HG02588 (cell line): ENCODE data around the gene NTF4.
"Not testable (repeated sequence)": the region's sequence is repeated elsewhere in the genome, so short reads cannot be mapped to it uniquely, and the experiment has no call there.

ENCODE experiments used
- ATAC-seq: cut with Tn5 transposase; IDR thresholded peaks from one replicate; pipeline ENCODE4 v1.9.1; 2021; ENCODE audit warnings: mild to moderate bottlenecking, moderate library complexity; ENCODE audit not compliant: unreplicated experiment

Gene NTF4

GRCh38 chr19:49024233-49024632 lies 40.4 kb downstream of the NTF4 start, which contains the start of gene CGB3:
CGB3 (minus strand) TSS chr19:49024333; CDS start chr19:49023971, 362 bp downstream.
- ATAC-seq: not testable (repeated sequence)

GRCh38 chr19:49022116-49022515 lies 42.5 kb downstream of the NTF4 start:
- no peak for ATAC-seq

GRCh38 chr19:49020931-49021895 lies 43.4 kb downstream of the NTF4 start:
- ATAC-seq: no peak

- ATAC-seq: no peak
Measured at GRCh38 chr19:49020342-49020741, 44.3 kb downstream of the NTF4 start.

- no peak for ATAC-seq
Measured at GRCh38 chr19:49019242-49019932, 45.2 kb downstream of the NTF4 start.

- ATAC-seq: not testable (repeated sequence)
Measured at GRCh38 chr19:49018388-49019241, 46.0 kb downstream of the NTF4 start.

GRCh38 chr19:49017666-49018351 lies 46.8 kb downstream of the NTF4 start:
- no peak for ATAC-seq

GRCh38 chr19:49017041-49017665 lies 47.5 kb downstream of the NTF4 start, which contains the start of gene LHB:
LHB (minus strand) TSS chr19:49017091; CDS start chr19:49017081, 10 bp downstream.
- no peak for ATAC-seq

GRCh38 chr19:49016067-49016839 lies 48.4 kb downstream of the NTF4 start:
- no peak for ATAC-seq

GRCh38 chr19:49014870-49015255 lies 49.8 kb downstream of the NTF4 start:
- no peak for ATAC-seq

GRCh38 chr19:49014123-49014869 lies 50.3 kb downstream of the NTF4 start:
- no peak for ATAC-seq

- no peak for ATAC-seq
Measured at GRCh38 chr19:49011194-49011593, 53.4 kb downstream of the NTF4 start.
